Activated B cell treated with CpG ODN at 0.5 μM for 24 hours (primary cell): ENCODE data around the gene ALLC. TPM values are rescaled to one million over a fixed set of nuclear protein-coding genes. Genes with fewer than 3 reads are reported as not detected.

Source experiments
- ATAC-seq: fragments of 200-7000 bp; cut with Tn5 transposase; one replicate; pipeline ENCODE4 v1.10.0; 2021; ENCODE audit warnings: low read depth, mild to moderate bottlenecking, moderate library complexity
- CTCF ChIA-PET: fragments of 350-600 bp; sonication (Branson Sonifier 250); formaldehyde crosslinking; loops from one replicate; lab custom pipeline; 2021; ENCODE audit warnings: antibody characterized with exemption; lab: Charles Lee
- POLR2A ChIA-PET: fragments of 350-600 bp; sonication (Branson Sonifier 250); formaldehyde crosslinking; loops from one replicate; lab custom pipeline; 2021; ENCODE audit warnings: antibody characterized with exemption; lab: Charles Lee
- DNase-seq: peaks from one replicate; pipeline ENCODE4 v3.0.0; 2022
- H3K27ac Mint-ChIP-seq: one replicate; pipeline ENCODE4 v1.8.0; 2020; ENCODE audit warnings: mixed read lengths
- H3K27me3 Mint-ChIP-seq: one replicate; pipeline ENCODE4 v1.8.0; 2021; ENCODE audit warnings: mixed read lengths
- H3K36me3 Mint-ChIP-seq: one replicate; pipeline ENCODE4 v1.8.0; 2021; ENCODE audit warnings: low read depth, mixed read lengths
- H3K4me1 Mint-ChIP-seq: one replicate; pipeline ENCODE4 v1.8.0; 2021; ENCODE audit warnings: mixed read lengths
- H3K4me3 Mint-ChIP-seq: one replicate; pipeline ENCODE4 v1.8.0; 2020; ENCODE audit warnings: mild to moderate bottlenecking, mixed read lengths
- H3K9me3 Mint-ChIP-seq: one replicate; pipeline ENCODE4 v1.8.0; 2020; ENCODE audit warnings: mixed read lengths
- CTCF ChIP-seq: fragments of 200-600 bp; IDR thresholded peaks from one replicate; pipeline ENCODE4 v1.8.0; 2022; ENCODE audit warnings: antibody characterized with exemption, mild to moderate bottlenecking
- intact Hi-C: fragments of 100-400 bp; cut with micrococcal nuclease; formaldehyde crosslinking; loops from one replicate; pipeline ENCODE4 v1.15.1; 2024
- total RNA-seq: library from RNA; stranded (reverse); gene quantifications from 2 replicates; pipeline ENCODE4 v1.2.3, GENCODE V29; 2022

Gene ALLC
- total RNA-seq, 1 donor from 2014 or later: not detected

- no peaks in the 10 kb centered on the region for H3K36me3 Mint-ChIP-seq
- POLR2A ChIA-PET: no interaction called here
- ATAC-seq: no peak
- H3K27me3 Mint-ChIP-seq: peaks cover 13% of the 10 kb centered on the region
- intact Hi-C loops: no loop called here
- peaks cover 2% of the 10 kb centered on the region for H3K9me3 Mint-ChIP-seq
- H3K4me1 Mint-ChIP-seq: no peaks in the 10 kb centered on the region
- H3K27ac Mint-ChIP-seq: no peak overlapping the region
- CTCF ChIA-PET: no interaction called here
- H3K4me3 Mint-ChIP-seq: no peak overlapping the region
- no peak for DNase-seq
- no peak for TF ChIP-seq CTCF
Measured at GRCh38 chr2:3689998-3690748, 32.2 kb downstream of the ALLC start.

- peaks cover 2% of the 10 kb centered on the region for H3K9me3 Mint-ChIP-seq
- ChIA-PET CTCF (no interaction called here), POLR2A (no interaction called here)
- H3K4me1 Mint-ChIP-seq: no peaks in the 10 kb centered on the region
- H3K4me3 Mint-ChIP-seq: no peak overlapping the region
- DNase-seq (no peak), ATAC-seq (no peak)
- no peak for TF ChIP-seq CTCF
- H3K36me3 Mint-ChIP-seq: no peaks in the 10 kb centered on the region
- no peak overlapping the region for H3K27ac Mint-ChIP-seq
- intact Hi-C loops: no loop called here
- H3K27me3 Mint-ChIP-seq: peaks cover 13% of the 10 kb centered on the region
Measured at GRCh38 chr2:3692375-3692774, 34.4 kb downstream of the ALLC start.

- H3K4me1 Mint-ChIP-seq: no peaks in the 10 kb centered on the region
- no peak overlapping the region for H3K4me3 Mint-ChIP-seq
- H3K27me3 Mint-ChIP-seq: peaks cover 14% of the 10 kb centered on the region
- TF ChIP-seq CTCF: no peak
- H3K27ac Mint-ChIP-seq: no peak overlapping the region
- CTCF ChIA-PET: no interaction called here
- H3K9me3 Mint-ChIP-seq: no peaks in the 10 kb centered on the region
- intact Hi-C loops: no loop called here
- DNase-seq: no peak
- POLR2A ChIA-PET: no interaction called here
- H3K36me3 Mint-ChIP-seq: no peaks in the 10 kb centered on the region
- ATAC-seq: no peak
Measured at GRCh38 chr2:3696545-3696944, 38.5 kb downstream of the ALLC start.

GRCh38 chr2:3701071-3701470, 43.1 kb downstream of the ALLC start:
- Mint-ChIP-seq H3K4me3 (no peak overlapping the region), H3K36me3 (no peaks in the 10 kb centered on the region), H3K27me3 (peaks cover 32% of the 10 kb centered on the region), H3K4me1 (no peaks in the 10 kb centered on the region), H3K9me3 (no peaks in the 10 kb centered on the region), H3K27ac (no peak overlapping the region)
- DNase-seq: no peak
- ChIA-PET CTCF (no interaction called here), POLR2A (no interaction called here)
- intact Hi-C loops: no loop called here
- ATAC-seq: no peak
- TF ChIP-seq CTCF: no peak

- no peak within 1 kb of the TSS for H3K4me3 Mint-ChIP-seq
- TF ChIP-seq CTCF: no peak
- peaks cover 31% of the 10 kb centered on the region for H3K27me3 Mint-ChIP-seq
- no peaks in the 10 kb centered on the region for H3K9me3 Mint-ChIP-seq
- intact Hi-C loops: no loop called here
- no peak within 1 kb of the TSS for H3K27ac Mint-ChIP-seq
- no peaks in the 10 kb centered on the region for H3K36me3 Mint-ChIP-seq
- H3K4me1 Mint-ChIP-seq: no peaks in the 10 kb centered on the region
- ChIA-PET POLR2A (no interaction called here), CTCF (no interaction called here)
- DNase-seq (no peak), ATAC-seq (no peak)
Measured at GRCh38 chr2:3703236-3703756, 45.3 kb downstream of the ALLC start, which contains the start of gene DCDC2C. Gene DCDC2C, plus strand, starts transcription at chr2:3703575. Its CDS starts 177 bp downstream, at chr2:3703752.
